HFF-Myc (cell line): ENCODE results near the gene WHAMM.

ENCODE experiments used
- DNase-seq: peaks from one replicate; pipeline ENCODE4 v3.0.0-alpha.2; 2011; ENCODE audit warnings: low read depth; ENCODE audit errors: extremely low read depth
- H3K4me3 ChIP-seq: replicated peaks from 2 replicates; pipeline ENCODE4 v1.5.1; 2011; ENCODE audit warnings: low read depth, mild to moderate bottlenecking, control low read depth, low read length
- CTCF ChIP-seq: IDR thresholded peaks from 2 replicates; pipeline ENCODE4 v1.5.1; 2012; ENCODE audit warnings: mild to moderate bottlenecking, low read depth, low read length, control low read depth; ENCODE audit errors: missing control alignments

The WHAMM gene

GRCh38 chr15:82849556-82850512 is 40.4 kb downstream of the WHAMM start:
- TF ChIP-seq CTCF: peak; percentile 64
- DNase-seq: peak; percentile 25
- no peak overlapping the region for H3K4me3 ChIP-seq

- no peak for DNase-seq
- no peak overlapping the region for H3K4me3 ChIP-seq
- no peak for TF ChIP-seq CTCF
Measured at GRCh38 chr15:82850731-82851130, 41.3 kb downstream of the WHAMM start.

- DNase-seq: no peak
- H3K4me3 ChIP-seq: no peak overlapping the region
- TF ChIP-seq CTCF: no peak
Measured at GRCh38 chr15:82851306-82851850, 42.0 kb downstream of the WHAMM start.

GRCh38 chr15:82851981-82852511 is 42.6 kb downstream of the WHAMM start:
- no peak for TF ChIP-seq CTCF
- H3K4me3 ChIP-seq: no peak overlapping the region
- DNase-seq: no peak

- no peak overlapping the region for H3K4me3 ChIP-seq
- TF ChIP-seq CTCF: no peak
- DNase-seq: no peak
Measured at GRCh38 chr15:82852941-82853561, 43.6 kb downstream of the WHAMM start.

GRCh38 chr15:82854554-82854953 is 45.1 kb downstream of the WHAMM start:
- no peak for TF ChIP-seq CTCF
- H3K4me3 ChIP-seq: no peak overlapping the region
- DNase-seq: no peak
